Activated CD8-positive, alpha-beta memory T cell treated with anti-CD3 and anti-CD28 coated beads, Interleukin-2, amount 10 ng/mL, durations not matched to agents 7 days and 5 days (primary cell): ENCODE results near the gene LRBA. TPM values are rescaled to one million over a fixed set of nuclear protein-coding genes. Genes with fewer than 3 reads are reported as not detected.
"Not testable (repeated sequence)": the region's sequence is repeated elsewhere in the genome, so short reads cannot be mapped to it uniquely, and the experiment has no call there.

ENCODE experiments used
- ATAC-seq: fragments of 150-1000 bp; cut with Tn5 transposase; one replicate; pipeline ENCODE4 v1.10.0; 2021; ENCODE audit warnings: moderate library complexity
- CTCF ChIA-PET: fragments of 350-600 bp; sonication (Branson Sonifier 250); formaldehyde crosslinking; loops from one replicate; lab custom pipeline; 2021; ENCODE audit warnings: antibody characterized with exemption; lab: Charles Lee
- DNase-seq: peaks from one replicate; pipeline ENCODE4 v3.0.0-alpha.2; 2020
- H3K27ac Mint-ChIP-seq: one replicate; pipeline ENCODE4 v1.8.0; 2021; ENCODE audit warnings: mild to moderate bottlenecking, mixed read lengths
- H3K27me3 Mint-ChIP-seq: one replicate; pipeline ENCODE4 v1.8.0; 2021; ENCODE audit warnings: mixed read lengths
- H3K36me3 Mint-ChIP-seq: one replicate; pipeline ENCODE4 v1.8.0; 2021; ENCODE audit warnings: mild to moderate bottlenecking, mixed read lengths
- H3K4me1 Mint-ChIP-seq: one replicate; pipeline ENCODE4 v1.8.0; 2021; ENCODE audit warnings: mixed read lengths
- H3K4me3 Mint-ChIP-seq: one replicate; pipeline ENCODE4 v1.8.0; 2021; ENCODE audit warnings: mild to moderate bottlenecking, moderate library complexity, mixed read lengths
- H3K9me3 Mint-ChIP-seq: one replicate; pipeline ENCODE4 v1.8.0; 2022; ENCODE audit warnings: low read depth, mixed read lengths
- total RNA-seq, 2 experiments: library from RNA; stranded (reverse); gene quantifications; one replicate each; pipeline ENCODE4 v1.2.3, GENCODE V29; 2021

LRBA gene
- total RNA-seq, 2 experiments from 2014 or later: 59.2 to 60.2 TPM

- no peak overlapping the region for H3K27ac Mint-ChIP-seq
- CTCF ChIA-PET: no interaction called here
These were observed 271.3 kb downstream of the LRBA start for GRCh38 chr4:150743564-150744342.

GRCh38 chr4:150742930-150743329 lies 272.2 kb downstream of the LRBA start:
- H3K27me3 Mint-ChIP-seq, H3K4me3 Mint-ChIP-seq, H3K9me3 Mint-ChIP-seq, CTCF ChIA-PET, H3K4me1 Mint-ChIP-seq, ATAC-seq, H3K27ac Mint-ChIP-seq, DNase-seq: not testable (repeated sequence)
- peaks cover 29% of the 10 kb centered on the region for H3K36me3 Mint-ChIP-seq

More at GRCh38 chr4:150743564-150744342, 271.3 kb downstream of the LRBA start:
- Mint-ChIP-seq H3K4me3 (no peak overlapping the region), H3K27me3 (no peaks in the 10 kb centered on the region), H3K9me3 (no peaks in the 10 kb centered on the region), H3K4me1 (no peaks in the 10 kb centered on the region), H3K36me3 (peaks cover 29% of the 10 kb centered on the region)
- ATAC-seq (no peak), DNase-seq (no peak)

- CTCF ChIA-PET: no interaction called here
- no peak overlapping the region for H3K27ac Mint-ChIP-seq
- H3K36me3 Mint-ChIP-seq: peaks cover 27% of the 10 kb centered on the region
- DNase-seq (no peak), ATAC-seq (no peak)
- H3K27me3 Mint-ChIP-seq: no peaks in the 10 kb centered on the region
- H3K9me3 Mint-ChIP-seq: no peaks in the 10 kb centered on the region
- no peak overlapping the region for H3K4me3 Mint-ChIP-seq
- no peaks in the 10 kb centered on the region for H3K4me1 Mint-ChIP-seq
These were observed 275.5 kb downstream of the LRBA start for GRCh38 chr4:150739591-150739990.

DNA sequence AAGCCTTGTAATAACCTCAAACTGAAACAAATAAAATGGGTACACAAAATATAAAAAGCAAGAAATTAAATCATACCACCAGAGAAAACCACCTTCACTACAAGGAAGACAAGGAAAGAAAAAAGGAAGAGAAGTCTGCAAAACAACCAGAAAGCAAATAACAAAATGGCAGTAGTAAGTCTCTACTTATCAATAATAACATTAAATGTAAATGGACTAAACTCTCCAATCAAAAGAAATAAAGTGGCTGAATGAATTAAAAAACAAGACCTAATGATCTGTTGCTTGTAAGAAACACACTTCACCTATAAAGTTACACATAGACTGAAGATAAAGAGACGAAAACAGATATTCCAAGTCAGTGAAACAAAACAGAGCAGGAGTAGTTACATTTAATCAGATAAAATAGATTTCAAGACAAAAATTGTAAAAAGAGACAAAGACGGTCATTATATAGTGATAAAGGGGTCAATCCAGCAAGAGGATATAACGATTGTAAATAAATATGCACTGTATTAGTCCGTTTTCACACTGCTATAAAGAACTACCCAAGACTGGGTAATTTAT lies 289.0 kb downstream of the LRBA start:
- ATAC-seq: no peak

DNA sequence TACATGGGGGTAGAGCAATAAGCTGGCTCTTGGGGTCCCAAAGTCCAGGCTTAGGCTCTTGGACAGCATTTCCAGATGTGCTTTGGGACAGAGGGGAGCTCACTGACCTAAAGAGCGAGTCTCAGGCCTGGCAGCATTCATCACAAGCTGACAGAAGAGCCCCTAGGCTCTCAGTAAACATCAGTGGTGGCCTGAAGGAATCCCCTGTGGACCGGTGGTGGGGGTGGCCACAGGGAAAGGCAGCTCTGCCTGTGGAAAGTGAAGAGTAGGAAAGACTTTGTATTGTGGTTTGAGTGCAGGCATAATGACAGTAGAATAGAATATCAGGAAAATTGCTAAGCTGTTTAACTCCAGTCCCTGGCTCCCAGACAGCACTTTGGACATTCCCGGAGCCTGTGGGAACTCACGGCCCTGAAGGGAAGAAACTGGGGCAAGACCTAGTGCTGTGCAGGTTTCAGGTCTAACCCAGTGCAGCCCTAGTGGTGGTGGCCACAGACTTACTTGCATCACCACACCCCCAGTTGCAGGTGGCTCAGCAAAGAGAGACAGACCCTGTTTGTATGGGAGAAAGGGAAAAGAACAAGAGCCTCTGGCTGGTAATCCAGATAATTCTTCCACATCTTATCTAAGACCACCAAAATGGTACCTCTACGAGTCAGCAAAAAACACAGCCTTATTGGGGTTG lies 291.2 kb downstream of the LRBA start:
- Mint-ChIP-seq H3K27ac (no peak overlapping the region), H3K27me3 (no peaks in the 10 kb centered on the region), H3K36me3 (peaks cover 54% of the 10 kb centered on the region), H3K4me3 (no peak overlapping the region), H3K4me1 (peaks cover 6% of the 10 kb centered on the region), H3K9me3 (peaks cover 15% of the 10 kb centered on the region)
- CTCF ChIA-PET: no interaction called here
- ATAC-seq (no peak), DNase-seq (no peak)

More for the DNA sequence above, 289.0 kb downstream of the LRBA start:
- Mint-ChIP-seq H3K36me3 (peaks cover 68% of the 10 kb centered on the region), H3K4me3 (no peak overlapping the region), H3K27ac (no peak overlapping the region), H3K4me1 (peaks cover 2% of the 10 kb centered on the region), H3K9me3 (peaks cover 15% of the 10 kb centered on the region), H3K27me3 (no peaks in the 10 kb centered on the region)
- DNase-seq: no peak
- CTCF ChIA-PET: no interaction called here

- Mint-ChIP-seq H3K27ac (no peak overlapping the region), H3K36me3 (peaks cover 46% of the 10 kb centered on the region)
- ATAC-seq: no peak
These were observed 292.1 kb downstream of the LRBA start for GRCh38 chr4:150722908-150723362.

GRCh38 chr4:150720973-150721518 lies 294.0 kb downstream of the LRBA start:
- peaks cover 8% of the 10 kb centered on the region for H3K9me3 Mint-ChIP-seq
- CTCF ChIA-PET: no interaction called here
- peaks cover 32% of the 10 kb centered on the region for H3K36me3 Mint-ChIP-seq
- H3K4me1 Mint-ChIP-seq: peaks cover 6% of the 10 kb centered on the region
- no peak overlapping the region for H3K4me3 Mint-ChIP-seq
- no peak for DNase-seq
- ATAC-seq: no peak
- no peaks in the 10 kb centered on the region for H3K27me3 Mint-ChIP-seq
- no peak overlapping the region for H3K27ac Mint-ChIP-seq

More at GRCh38 chr4:150722908-150723362, 292.1 kb downstream of the LRBA start:
- H3K4me1 Mint-ChIP-seq: peaks cover 6% of the 10 kb centered on the region
- H3K4me3 Mint-ChIP-seq: no peak overlapping the region
- DNase-seq: no peak
- CTCF ChIA-PET: no interaction called here
- H3K27me3 Mint-ChIP-seq: no peaks in the 10 kb centered on the region
- peaks cover 15% of the 10 kb centered on the region for H3K9me3 Mint-ChIP-seq

DNA sequence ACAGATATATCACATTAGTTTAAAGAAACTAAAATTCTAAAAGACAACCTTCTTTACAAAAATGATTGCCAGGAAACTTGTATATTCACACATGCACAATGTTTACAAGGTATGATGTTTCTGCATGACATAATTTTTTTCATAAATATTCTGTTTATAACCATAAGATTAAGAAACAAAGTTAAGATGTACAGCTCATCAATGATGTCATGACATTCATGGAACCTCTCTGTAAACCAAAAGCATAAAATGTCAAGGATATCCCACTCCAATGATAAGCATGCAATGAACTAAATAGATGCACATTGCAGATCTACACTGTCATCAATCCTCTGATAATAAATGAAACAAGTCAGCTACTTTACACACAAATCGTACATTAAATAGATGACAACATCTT lies 297.1 kb downstream of the LRBA start:
- H3K27me3 Mint-ChIP-seq: no peaks in the 10 kb centered on the region
- DNase-seq (no peak), ATAC-seq (no peak)
- CTCF ChIA-PET: no interaction called here
- peaks cover 6% of the 10 kb centered on the region for H3K4me1 Mint-ChIP-seq
- H3K9me3 Mint-ChIP-seq: no peaks in the 10 kb centered on the region
- H3K4me3 Mint-ChIP-seq: no peak overlapping the region
- H3K36me3 Mint-ChIP-seq: peaks cover 13% of the 10 kb centered on the region
- H3K27ac Mint-ChIP-seq: no peak overlapping the region

- H3K27ac Mint-ChIP-seq: no peak overlapping the region
- DNase-seq: no peak
- no peak overlapping the region for H3K4me3 Mint-ChIP-seq
- no peaks in the 10 kb centered on the region for H3K27me3 Mint-ChIP-seq
- H3K4me1 Mint-ChIP-seq: no peaks in the 10 kb centered on the region
- H3K9me3 Mint-ChIP-seq: no peaks in the 10 kb centered on the region
- ATAC-seq: no peak
- H3K36me3 Mint-ChIP-seq: peaks cover 11% of the 10 kb centered on the region
- CTCF ChIA-PET: no interaction called here
These were observed 300.3 kb downstream of the LRBA start for GRCh38 chr4:150714462-150715438.

- no peak for ATAC-seq
- Mint-ChIP-seq H3K4me3 (no peak overlapping the region), H3K27me3 (no peaks in the 10 kb centered on the region), H3K36me3 (peaks cover 9% of the 10 kb centered on the region), H3K4me1 (no peaks in the 10 kb centered on the region), H3K27ac (no peak overlapping the region), H3K9me3 (no peaks in the 10 kb centered on the region)
- DNase-seq: no peak
- CTCF ChIA-PET: no interaction called here
These were observed 301.8 kb downstream of the LRBA start for GRCh38 chr4:150713251-150713650.

GRCh38 chr4:150710770-150711375 lies 304.2 kb downstream of the LRBA start:
- no peaks in the 10 kb centered on the region for H3K27me3 Mint-ChIP-seq
- H3K4me1 Mint-ChIP-seq: no peaks in the 10 kb centered on the region
- DNase-seq (no peak), ATAC-seq (no peak)
- no peaks in the 10 kb centered on the region for H3K9me3 Mint-ChIP-seq
- no peak overlapping the region for H3K27ac Mint-ChIP-seq
- CTCF ChIA-PET: no interaction called here
- peaks cover 9% of the 10 kb centered on the region for H3K36me3 Mint-ChIP-seq
- H3K4me3 Mint-ChIP-seq: no peak overlapping the region

- Mint-ChIP-seq H3K27ac (no peak overlapping the region), H3K4me1 (no peaks in the 10 kb centered on the region), H3K9me3 (no peaks in the 10 kb centered on the region), H3K4me3 (no peak overlapping the region), H3K36me3 (peaks cover 11% of the 10 kb centered on the region), H3K27me3 (no peaks in the 10 kb centered on the region)
- no peak for ATAC-seq
- DNase-seq: no peak
- CTCF ChIA-PET: no interaction called here
These were observed 307.1 kb downstream of the LRBA start for GRCh38 chr4:150708004-150708403.
